ENCODE data around the gene AP1M2. TPM values are rescaled to one million over a fixed set of nuclear protein-coding genes. Genes with fewer than 3 reads are reported as not detected.

Gene AP1M2
- total RNA-seq, 4 donors from 2014 or later, result 24.8 to 67.0 (median 57.1) TPM

DNA sequence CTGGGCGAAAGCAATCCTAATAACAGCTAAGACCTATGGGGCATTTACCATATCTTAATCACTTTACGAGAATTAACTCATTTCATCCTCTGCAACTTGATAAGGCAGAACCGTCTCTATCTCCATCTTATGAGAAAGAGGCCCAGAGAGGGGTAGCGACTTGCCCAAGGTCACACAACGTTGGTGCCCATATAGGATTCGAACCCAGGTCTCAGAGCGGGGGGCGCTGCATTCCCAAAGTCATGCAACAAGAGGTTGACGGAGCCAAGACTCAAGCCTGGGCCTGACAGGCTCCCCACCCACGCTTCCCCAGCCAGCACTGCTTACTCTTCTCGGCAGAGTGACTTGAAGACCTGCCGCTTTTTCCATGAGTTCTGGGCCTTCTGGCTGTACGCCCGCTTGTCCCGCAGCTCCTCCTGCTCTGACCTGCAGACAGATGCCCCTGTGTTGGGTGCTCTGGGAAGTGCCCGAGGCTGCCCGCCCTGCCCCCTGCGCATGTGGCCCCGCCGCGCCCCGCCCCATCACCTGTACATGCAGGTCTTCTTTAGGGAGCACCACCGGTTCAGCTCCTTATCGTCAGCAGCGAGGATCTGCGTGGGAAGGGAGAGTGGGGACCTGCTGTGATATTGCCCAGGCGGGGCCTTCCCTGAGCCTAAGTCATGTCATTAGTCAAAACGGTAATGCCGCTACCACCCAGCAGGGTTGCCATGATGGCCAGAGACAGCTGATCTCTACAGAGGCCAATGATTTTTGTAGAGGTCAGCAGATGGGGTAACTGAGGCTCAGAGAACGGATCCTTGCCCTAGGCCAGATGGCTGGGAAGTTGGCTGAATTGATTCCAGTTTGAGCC, 32.1 kb downstream of the AP1M2 start:
- Histone ChIP-seq H3K27ac (peak overlapping the region; percentile 76 to 89 (median 86)), H3K4me1 (peaks cover 32 to 67% (median 34%) of the 10 kb centered on the region in 3 donors), H3K4me3 (no peak overlapping the region), H3K27me3 (no peaks in the 10 kb centered on the region), H3K36me3 (peaks cover 33 to 99% (median 57%) of the 10 kb centered on the region in 3 donors), H3K9me3 (no peaks in the 10 kb centered on the region)
- TF ChIP-seq, protein P1, sequence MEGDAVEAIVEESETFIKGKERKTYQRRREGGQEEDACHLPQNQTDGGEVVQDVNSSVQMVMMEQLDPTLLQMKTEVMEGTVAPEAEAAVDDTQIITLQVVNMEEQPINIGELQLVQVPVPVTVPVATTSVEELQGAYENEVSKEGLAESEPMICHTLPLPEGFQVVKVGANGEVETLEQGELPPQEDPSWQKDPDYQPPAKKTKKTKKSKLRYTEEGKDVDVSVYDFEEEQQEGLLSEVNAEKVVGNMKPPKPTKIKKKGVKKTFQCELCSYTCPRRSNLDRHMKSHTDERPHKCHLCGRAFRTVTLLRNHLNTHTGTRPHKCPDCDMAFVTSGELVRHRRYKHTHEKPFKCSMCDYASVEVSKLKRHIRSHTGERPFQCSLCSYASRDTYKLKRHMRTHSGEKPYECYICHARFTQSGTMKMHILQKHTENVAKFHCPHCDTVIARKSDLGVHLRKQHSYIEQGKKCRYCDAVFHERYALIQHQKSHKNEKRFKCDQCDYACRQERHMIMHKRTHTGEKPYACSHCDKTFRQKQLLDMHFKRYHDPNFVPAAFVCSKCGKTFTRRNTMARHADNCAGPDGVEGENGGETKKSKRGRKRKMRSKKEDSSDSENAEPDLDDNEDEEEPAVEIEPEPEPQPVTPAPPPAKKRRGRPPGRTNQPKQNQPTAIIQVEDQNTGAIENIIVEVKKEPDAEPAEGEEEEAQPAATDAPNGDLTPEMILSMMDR (IDR thresholded peaks at IDR 0.05), result peak in 4 of 6 experiments; percentile 7 to 60 (median 38)
- TF ChIP-seq POLR2A (IDR thresholded peaks at IDR 0.05), result no peak
- intact Hi-C loops (cut with DNase I), result loop anchor here (5.0 kb wide), 1 partner anchor 43 kb away; no protein-coding TSS in a partner anchor
- 25 to 69% methylated on average over 3 to 13 of the region's 30 CpGs for WGBS, 2 donors
- DNase-seq, result no peak

DNA sequence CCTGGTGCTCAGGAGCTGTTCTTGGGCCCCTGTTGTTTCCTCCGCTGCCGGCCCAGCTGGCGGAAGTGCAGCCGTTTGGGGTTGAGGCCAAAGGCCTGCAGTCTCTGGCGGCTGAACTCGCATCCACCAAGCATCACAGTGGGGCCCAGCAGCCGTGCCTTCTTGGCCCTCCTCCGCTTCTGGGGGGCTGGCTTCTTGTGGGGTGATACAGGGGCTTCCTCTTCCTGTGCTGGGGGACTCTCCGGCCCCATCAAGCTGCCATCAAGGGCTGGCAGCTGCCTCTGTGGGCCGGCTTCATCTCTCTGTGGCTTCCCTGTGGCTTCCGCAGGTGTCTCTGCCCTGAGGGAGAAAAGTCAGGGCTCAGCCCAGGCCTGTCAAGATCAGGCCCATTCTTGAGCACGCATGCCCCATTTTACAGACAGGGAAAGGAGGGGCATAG, 33.1 kb downstream of the AP1M2 start:
- Histone ChIP-seq H3K4me1 (peaks cover 32 to 74% (median 34%) of the 10 kb centered on the region in 3 donors), H3K9me3 (no peaks in the 10 kb centered on the region), H3K4me3 (no peak overlapping the region), H3K36me3 (peaks cover 37 to 99% (median 54%) of the 10 kb centered on the region in 3 donors), H3K27ac (peak overlapping the region; percentile 76 to 89 (median 86)), H3K27me3 (no peaks in the 10 kb centered on the region)
- intact Hi-C loops (cut with DNase I), result loop anchor here (5.0 kb wide), 1 partner anchor 42 kb away; no protein-coding TSS in a partner anchor
- peak in 1 of 4 donors; percentile 14 for TF ChIP-seq POLR2A (IDR thresholded peaks at IDR 0.05)
- TF ChIP-seq, protein P1 (IDR thresholded peaks at IDR 0.05), result no peak
- no peak for DNase-seq
- WGBS, 2 donors, result 0 to 20% methylated on average over 2 to 5 of the region's 12 CpGs

DNA sequence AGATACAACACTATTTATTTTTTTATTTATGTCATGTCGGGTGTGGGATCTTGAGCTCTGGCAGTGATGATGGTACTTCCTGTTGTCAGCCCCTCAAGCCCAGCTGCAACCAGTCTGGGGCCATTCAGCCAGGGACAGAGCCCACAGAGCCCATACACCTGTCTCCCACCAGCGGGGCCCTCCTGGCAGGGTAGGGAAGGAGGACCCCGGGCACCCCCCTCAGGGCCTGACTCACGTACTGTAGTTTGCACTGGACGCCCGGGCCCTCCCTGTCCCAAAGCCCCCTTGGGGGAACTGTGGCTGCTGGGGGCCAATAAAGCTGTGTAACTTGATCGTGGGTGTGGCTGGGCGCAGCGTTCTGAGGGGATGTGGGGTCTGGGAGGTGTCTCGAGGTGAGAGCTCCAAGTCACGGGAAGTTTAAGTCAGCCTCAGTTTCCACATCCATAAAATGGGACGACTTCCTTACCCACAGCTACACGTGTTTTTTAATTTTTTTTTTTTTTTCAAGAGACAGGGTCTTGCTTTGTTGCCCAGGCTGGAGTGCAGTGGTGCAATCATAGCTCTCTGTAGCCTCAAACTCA, 33.9 kb downstream of the AP1M2 start:
- no peak overlapping the region for H3K4me3 ChIP-seq
- H3K9me3 ChIP-seq, result no peaks in the 10 kb centered on the region
- peaks cover 32 to 74% (median 34%) of the 10 kb centered on the region in 3 donors for H3K4me1 ChIP-seq
- peaks cover 36 to 99% (median 52%) of the 10 kb centered on the region in 3 donors for H3K36me3 ChIP-seq
- WGBS, 2 donors, result 52 to 59% methylated on average over 8 to 13 of the region's 13 CpGs
- no peaks in the 10 kb centered on the region for H3K27me3 ChIP-seq
- TF ChIP-seq POLR2A (IDR thresholded peaks at IDR 0.05), result no peak
- TF ChIP-seq, protein P1 (IDR thresholded peaks at IDR 0.05), result no peak
- peak overlapping the region; percentile 76 to 89 (median 86) for H3K27ac ChIP-seq
- DNase-seq, result no peak
- intact Hi-C loops (cut with DNase I), result loop anchor here (5.0 kb wide), 1 partner anchor 41 kb away; no protein-coding TSS in a partner anchor

DNA sequence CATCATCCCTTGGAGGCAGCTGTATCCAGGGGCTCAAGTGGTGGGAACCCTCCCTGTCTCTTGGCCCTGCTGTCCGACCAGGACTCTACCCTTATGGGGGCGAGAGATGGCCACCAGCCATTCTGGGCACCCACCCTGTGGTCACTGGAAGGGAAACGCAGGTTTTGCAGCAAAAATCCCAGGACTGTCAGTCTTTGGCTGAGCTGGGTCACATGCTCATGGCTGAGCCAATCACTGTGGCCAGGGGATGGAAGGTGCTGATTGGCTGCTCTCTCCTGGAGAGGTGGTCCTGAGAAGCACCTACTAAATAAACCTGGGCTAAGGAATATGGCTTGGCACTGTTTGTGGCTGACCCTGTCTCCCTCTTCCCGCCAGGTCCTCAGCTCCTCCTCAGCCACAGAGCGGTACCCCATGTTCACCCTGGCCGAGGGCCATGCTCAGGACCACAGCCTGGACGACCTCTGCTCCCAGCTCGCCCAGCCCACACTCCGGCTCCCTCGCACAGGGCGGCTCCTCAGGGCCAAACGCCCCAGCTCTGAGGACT, 34.5 kb downstream of the AP1M2 start:
- WGBS, 2 donors, result 61 to 82% methylated on average over 7 of the region's 12 CpGs
- peaks cover 30 to 99% (median 46%) of the 10 kb centered on the region in 3 donors for H3K36me3 ChIP-seq

More for the DNA sequence above, 34.5 kb downstream of the AP1M2 start:
- TF ChIP-seq, protein P1 (IDR thresholded peaks at IDR 0.05), result no peak
- no peak for TF ChIP-seq POLR2A (IDR thresholded peaks at IDR 0.05)
- Histone ChIP-seq H3K4me1 (peaks cover 32 to 74% (median 34%) of the 10 kb centered on the region in 3 donors), H3K27me3 (no peaks in the 10 kb centered on the region), H3K27ac (peak overlapping the region; percentile 28 to 89 (median 80)), H3K9me3 (no peaks in the 10 kb centered on the region), H3K4me3 (no peak overlapping the region)
- no peak for DNase-seq
- intact Hi-C loops (cut with DNase I), result loop anchor here (5.0 kb wide), 1 partner anchor 40 kb away; no protein-coding TSS in a partner anchor

Measured in esophagus squamous epithelium (tissue), 5 donors.